Myometrial cell (primary cell): Measurements from ENCODE around the gene NANOGP8. TPM values are rescaled to one million over a fixed set of nuclear protein-coding genes. Genes with fewer than 3 reads are reported as not detected.

Experiments used
- total RNA-seq: library from RNA; depleted of rRNA; stranded (reverse); fragments of >200 nt; gene quantifications from 2 replicates; pipeline ENCODE4 v1.2.3, GENCODE V29; 2015

NANOGP8 gene
- not detected in 2 replicates for total RNA-seq

DNA sequence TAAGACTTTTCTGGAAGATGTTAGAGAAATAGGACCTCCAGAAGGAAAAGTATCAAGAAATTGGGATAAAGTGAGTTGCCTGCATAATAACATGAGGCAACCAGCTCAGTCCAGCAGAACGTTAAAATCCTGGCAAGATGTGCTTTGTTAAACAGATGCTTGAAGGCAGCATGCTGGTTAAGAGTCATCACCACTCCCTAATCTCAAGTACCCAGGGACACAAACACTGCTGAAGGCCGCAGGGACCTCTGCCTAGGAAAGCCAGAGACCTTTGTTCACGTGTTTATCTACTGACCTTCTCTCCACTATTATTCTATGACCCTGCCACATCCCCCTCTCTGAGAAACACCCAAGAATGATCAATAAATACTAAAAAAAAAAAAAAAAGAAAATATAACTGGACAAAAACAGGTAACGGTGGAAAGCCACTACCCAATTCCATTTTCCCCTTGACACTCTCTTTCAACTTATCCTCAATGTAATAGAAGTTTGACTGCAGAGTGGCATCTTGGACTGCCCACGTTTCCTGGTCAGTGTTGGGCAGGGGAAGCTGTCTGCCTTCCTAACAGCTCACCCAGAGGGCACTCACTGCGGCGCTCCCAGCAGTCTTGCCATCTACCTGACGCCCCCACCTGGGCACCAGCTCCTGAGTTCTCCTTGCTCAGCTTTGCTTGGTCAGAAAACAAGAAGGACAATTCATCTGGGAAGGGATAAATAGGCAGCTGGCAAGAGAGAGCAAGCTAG lies at the start of gene NANOGP8:
Gene NANOGP8, minus strand, starts transcription at position 120 of the 744 bp plus-strand sequence. CDS start 185 bp downstream, outside the sequence.

Other genes starting within 250 kb of the NANOGP8 start
- gene AQR, start 115.6 kb downstream of the NANOGP8 start, total RNA-seq, result 15.6 and 18.4 TPM in 2 replicates
- 13.0 and 18.6 TPM in 2 replicates for gene ZNF770, start 97.0 kb downstream of the NANOGP8 start, total RNA-seq